K562 (cell line): ENCODE measurements around the gene CAMK2D. TPM values are rescaled to one million over a fixed set of nuclear protein-coding genes. Genes with fewer than 3 reads are reported as not detected.

Experiments used
- ATAC-seq: fragments of 200-7000 bp; cut with Tn5 transposase; 3 replicates; pipeline ENCODE4 v1.9.1; 2020; ENCODE audit warnings: moderate library complexity
- BruUV-seq: library from RNA; stranded (reverse); fragments of 400-500 nt; replicated peaks from 2 replicates; lab custom pipeline; 2021; lab: Mats Ljungman, UMichigan
- CTCF ChIA-PET: fragments of 300-600 bp; formaldehyde crosslinking; extraction: SDS; loops from one replicate; lab custom pipeline; 2021; ENCODE audit warnings: low intra/inter-chr PET ratio; lab: Yijun Ruan, JAX
- POLR2A ChIA-PET: fragments of 300-600, 350-650 bp; sonication (Branson Sonifier 250); formaldehyde crosslinking; extraction: SDS; loops from one replicate; lab custom pipeline; 2021; ENCODE audit warnings: antibody characterized with exemption, inconsistent platforms; lab: Yijun Ruan, JAX
- DNase-seq, 4 experiments: peaks; one replicate each; pipeline versions ENCODE4 v3.0.0 to v3.0.0-alpha.2; 2011 to 2018; ENCODE audit warnings: low spot score in 3 of 4, mixed read lengths in 3 of 4; ENCODE audit errors: extremely low read depth in 1 of 4
- FAIRE-seq: peaks from 2 replicates; lab custom pipeline; 2011; peaks lifted over from hg19 to GRCh38; lab: Jason Lieb, UNC
- H2AFZ ChIP-seq: 2 replicates; pipeline ENCODE4 v1.6.0; 2011; ENCODE audit warnings: low read depth, low read length, control low read depth, inconsistent platforms
- H3K27ac ChIP-seq: fragments of 200-600 bp; 3 replicates; pipeline ENCODE4 v1.8.0; 2011; ENCODE audit warnings: low read depth, mild to moderate bottlenecking, control low read depth, inconsistent platforms, low read length, moderate library complexity, mixed read lengths; ENCODE audit errors: extremely low read depth
- H3K27me3 ChIP-seq, 2 experiments: fragments of 300-600 bp in 1 of 2; 2 replicates in 1 of 2; 3 replicates in 1 of 2; pipeline versions ENCODE4 v1.6.0 to v1.8.0; 2011; ENCODE audit warnings: inconsistent platforms in 2 of 2, low read length in 2 of 2, mild to moderate bottlenecking in 1 of 2, mixed read lengths in 1 of 2, moderate library complexity in 1 of 2; ENCODE audit not compliant: control insufficient read depth in 2 of 2, insufficient read depth in 2 of 2
- H3K36me3 ChIP-seq: fragments of 300-600 bp; 3 replicates; pipeline ENCODE4 v1.8.0; 2011; ENCODE audit warnings: mild to moderate bottlenecking, low read length, inconsistent platforms; ENCODE audit not compliant: control insufficient read depth, insufficient read depth
- H3K4me1 ChIP-seq, 2 experiments: fragments of 200-600 bp in 1 of 2; replicated peaks in 1 of 2; 2 replicates in 1 of 2; 3 replicates in 1 of 2; pipeline versions ENCODE4 v1.5.1 to v1.8.0; 2011; ENCODE audit warnings: inconsistent platforms in 2 of 2, low read length in 2 of 2, mild to moderate bottlenecking in 1 of 2, mixed read lengths in 1 of 2, moderate library complexity in 1 of 2; ENCODE audit not compliant: control insufficient read depth in 2 of 2, insufficient read depth in 2 of 2
- H3K4me2 ChIP-seq: 2 replicates; pipeline ENCODE4 v1.6.1; 2011; ENCODE audit warnings: low read length, control low read depth, inconsistent platforms, mixed read lengths; ENCODE audit not compliant: insufficient read depth
- H3K4me3 ChIP-seq: fragments of 200-600 bp; sonication (generic), shearing (Covaris generic); 2 replicates; pipeline ENCODE4 v1.5.1; 2016; ENCODE audit warnings: control low read depth, inconsistent platforms
- H3K79me2 ChIP-seq: fragments of 200-600 bp; 3 replicates; pipeline ENCODE4 v1.8.0; 2011; ENCODE audit warnings: low read length, inconsistent platforms; ENCODE audit not compliant: control insufficient read depth, insufficient read depth
- H3K9ac ChIP-seq, 2 experiments: 2 replicates each; pipeline versions ENCODE4 v1.6.0 to v1.6.1; 2011; ENCODE audit warnings: low read depth in 2 of 2, low read length in 2 of 2, control low read depth in 1 of 2, inconsistent platforms in 1 of 2, mild to moderate bottlenecking in 1 of 2, mixed read lengths in 1 of 2; ENCODE audit not compliant: insufficient read depth in 1 of 2
- H3K9me1 ChIP-seq: one replicate; pipeline ENCODE4 v1.6.0; 2011; ENCODE audit warnings: inconsistent platforms, mild to moderate bottlenecking, low read length, moderate library complexity; ENCODE audit not compliant: control insufficient read depth, insufficient read depth
- H3K9me3 ChIP-seq: replicated peaks from 2 replicates; pipeline ENCODE4 v1.5.1; 2011; ENCODE audit warnings: low read depth, low read length, inconsistent platforms; ENCODE audit not compliant: control insufficient read depth, insufficient read depth
- H4K20me1 ChIP-seq: replicated peaks from 2 replicates; pipeline ENCODE4 v1.6.1; 2011; ENCODE audit warnings: low read length, inconsistent platforms, mixed read lengths; ENCODE audit not compliant: control insufficient read depth, insufficient read depth
- CBX1 ChIP-seq: sonication (generic); IDR thresholded peaks from 2 replicates; pipeline ENCODE4 v1.6.1; 2016; ENCODE audit warnings: antibody characterized with exemption, low read depth, mild to moderate bottlenecking
- CBX5 ChIP-seq: IDR thresholded peaks from 2 replicates; pipeline ENCODE4 v1.6.1; 2014; ENCODE audit warnings: low read depth, borderline replicate concordance
- CREBBP ChIP-seq: IDR thresholded peaks from one replicate; pipeline ENCODE4 v1.6.1; 2012; ENCODE audit warnings: low read depth, mild to moderate bottlenecking, control low read depth, inconsistent platforms, low read length
- ELF2 ChIP-seq: fragments of 250-450 bp; sonication (Bioruptor Pico); IDR thresholded peaks from 2 replicates; pipeline ENCODE4 v1.5.0; 2021; ENCODE audit warnings: mild to moderate bottlenecking
- ETV1 ChIP-seq: fragments of 450-650 bp; conservative IDR thresholded peaks from 2 replicates; pipeline ENCODE4 v1.6.1; 2016; ENCODE audit warnings: missing genetic modification characterization, control low read depth, low read depth, missing compliant biosample characterization
- HNRNPH1 ChIP-seq: fragments of 200-400 bp; formaldehyde crosslinking; optimal IDR thresholded peaks from 2 replicates; pipeline ENCODE3; 2017; ENCODE audit warnings: low read depth, mild to moderate bottlenecking, low read length, moderate library complexity
- JUN ChIP-seq, 2 experiments: sonication (generic) in 1 of 2; formaldehyde crosslinking in 1 of 2; IDR thresholded peaks; 2 replicates each; pipeline versions ENCODE4 v1.6.1 to v1.8.0; 2012 to 2022; ENCODE audit warnings: borderline replicate concordance in 2 of 2, mild to moderate bottlenecking in 2 of 2, improper control_type of control experiment in 1 of 2, low read depth in 1 of 2, low read length in 1 of 2, missing genetic modification reagents in 1 of 2
- L3MBTL2 ChIP-seq: fragments of 450-650 bp; IDR thresholded peaks from 2 replicates; pipeline ENCODE4 v1.6.1; 2016; ENCODE audit warnings: mild to moderate bottlenecking, moderate library complexity
- NCOA2 ChIP-seq, 2 experiments: fragments of 450-650 bp; IDR thresholded peaks; 2 replicates each; pipeline ENCODE4 v1.6.1; 2018; ENCODE audit warnings: mild to moderate bottlenecking in 2 of 2, moderate library complexity in 1 of 2; ENCODE audit not compliant: partially characterized antibody in 2 of 2
- PTBP1 ChIP-seq: fragments of 200-400 bp; formaldehyde crosslinking; IDR thresholded peaks from 2 replicates; pipeline ENCODE4 v1.6.1; 2017; ENCODE audit warnings: low read depth, low read length
- RBM15 ChIP-seq: fragments of 200-400 bp; formaldehyde crosslinking; IDR thresholded peaks from 2 replicates; pipeline ENCODE4 v1.6.1; 2018; ENCODE audit warnings: mild to moderate bottlenecking, low read length, moderate library complexity; ENCODE audit not compliant: insufficient read depth
- TFAM ChIP-seq: fragments of 250-450 bp; sonication (Bioruptor Pico); conservative IDR thresholded peaks from 2 replicates; pipeline ENCODE4 v1.5.0; 2021; ENCODE audit warnings: mild to moderate bottlenecking, moderate library complexity
- ZBED1 ChIP-seq: IDR thresholded peaks from 2 replicates; pipeline ENCODE4 v1.6.1; 2014
- ZNF174 ChIP-seq: fragments of 250-450 bp; sonication (Bioruptor Pico); IDR thresholded peaks from 2 replicates; pipeline ENCODE4 v1.4.0; 2020; ENCODE audit warnings: mild to moderate bottlenecking
- ZNF449 ChIP-seq: fragments of 250-450 bp; sonication (Bioruptor Pico); IDR thresholded peaks from 2 replicates; pipeline ENCODE4 v1.8.0; 2022; ENCODE audit warnings: moderate library complexity, mild to moderate bottlenecking, inconsistent platforms
- ZNF561 ChIP-seq: fragments of 450-650 bp; formaldehyde crosslinking; conservative IDR thresholded peaks from 2 replicates; pipeline ENCODE4 v1.4.0; 2020; ENCODE audit warnings: mild to moderate bottlenecking, moderate library complexity
- WGBS: fragments of 100-300 bp; shearing (Covaris generic); methylation state at CpG from one replicate; pipeline ENCODE4 v1.1.6; 2016; ENCODE audit warnings: low coverage, mixed read lengths; ENCODE audit not compliant: insufficient coverage; ENCODE audit errors: missing lambda C conversion rate; 5-methylcytosine and 5-hydroxymethylcytosine counted together
- in situ Hi-C: fragments of 300-500 bp; cut with MboI; formaldehyde crosslinking; loops from 4 replicates; pipeline ENCODE4 v1.15.0; 2018; ENCODE audit warnings: inconsistent platforms, mixed read lengths
- intact Hi-C: fragments of 100-400 bp; cut with micrococcal nuclease; formaldehyde crosslinking; loops from 2 replicates; pipeline ENCODE4 v1.14.2; 2022
- polyA plus RNA-seq, 8 experiments: library from polyadenylated mRNA; depleted of rRNA in 4 of 8; stranded (reverse) in 5 of 8; unstranded in 3 of 8; fragments of >200 nt; fragmentation: Nextera tagmentation in 2 of 8; fragmentation: Illumina TruSeq in 1 of 8; extraction: Ambion mirVana in 2 of 8; extraction: Trizol in 1 of 8; gene quantifications; 2 replicates each; pipeline versions ENCODE4 v1.2.1 to v1.2.3, GENCODE V29; 2011 to 2014; ENCODE audit warnings: inconsistent platforms in 1 of 8, missing spikeins in 1 of 8
- total RNA-seq, 7 experiments: library from RNA; depleted of rRNA in 6 of 7; stranded (reverse); fragments of >200 nt in 6 of 7; fragmentation: Illumina TruSeq in 2 of 7; extraction: Trizol in 2 of 7; gene quantifications; 2 replicates each; pipeline versions ENCODE4 v1.2.1 to v1.2.3, GENCODE V29; 2011 to 2021; ENCODE audit warnings: low replicate concordance in 1 of 7

Gene CAMK2D
- total and polyA plus RNA-seq, 9 of the 15 experiments (the other 6 are each of a cell fraction or from before 2014, with no cell fraction given): 0.01 to 0.33 (median 0.04) TPM; not detected in 2

DNA sequence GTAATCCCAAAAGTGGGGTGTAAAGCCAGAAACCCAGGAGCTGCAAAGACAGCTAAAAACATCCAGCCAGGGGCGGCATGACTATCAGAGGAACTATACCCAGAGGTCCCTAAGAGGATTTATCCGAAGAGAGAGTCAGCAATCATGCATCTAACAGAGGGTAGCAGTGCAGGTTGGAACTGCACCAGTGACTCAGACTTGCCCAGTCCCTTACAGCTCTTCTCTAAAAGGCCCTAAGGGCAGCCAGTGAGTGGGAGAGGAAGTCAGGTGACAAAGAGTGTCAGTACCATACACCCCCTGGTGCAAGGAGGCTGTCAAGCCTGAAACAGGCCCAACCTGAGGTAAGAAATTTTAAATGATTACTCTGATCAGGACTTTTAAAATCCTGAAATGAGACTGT lies 88.1 kb downstream of the CAMK2D start:
- CTCF ChIA-PET: no interaction called here
- intact Hi-C loops: no loop called here
- H3K9ac ChIP-seq: no peak overlapping the region
- no peak for FAIRE-seq
- 4% methylated on average over 2 of the region's 2 CpGs for WGBS
- no peak overlapping the region for H2AFZ ChIP-seq
- H4K20me1 ChIP-seq: no peaks in the 10 kb centered on the region
- no peaks in the 10 kb centered on the region for H3K4me1 ChIP-seq
- no peak for TF ChIP-seq RBM15
- no peak for TF ChIP-seq CBX1
- TF ChIP-seq HNRNPH1: no peak
- TF ChIP-seq ZBED1: no peak
- TF ChIP-seq, all 486 proteins: peak for 0
- in situ Hi-C loops: no loop called here
- no peak overlapping the region for H3K4me2 ChIP-seq
- peak; percentile 53; the same call in 2 of the 3 replicates for ATAC-seq
- DNase-seq: no peak
- no peaks in the 10 kb centered on the region for H3K36me3 ChIP-seq
- no peaks in the 10 kb centered on the region for H3K27me3 ChIP-seq
- H3K9me1 ChIP-seq: no peaks in the 10 kb centered on the region
- H3K27ac ChIP-seq: no peak overlapping the region
- no peak overlapping the region for H3K4me3 ChIP-seq
- POLR2A ChIA-PET: interaction anchor here (1.2 kb wide), 1 partner anchor 26 kb away, joined by 3 read pairs; no protein-coding TSS in a partner anchor
- BruUV-seq: no TSS peak
- no peaks in the 10 kb centered on the region for H3K79me2 ChIP-seq
- no peaks in the 10 kb centered on the region for H3K9me3 ChIP-seq

DNA sequence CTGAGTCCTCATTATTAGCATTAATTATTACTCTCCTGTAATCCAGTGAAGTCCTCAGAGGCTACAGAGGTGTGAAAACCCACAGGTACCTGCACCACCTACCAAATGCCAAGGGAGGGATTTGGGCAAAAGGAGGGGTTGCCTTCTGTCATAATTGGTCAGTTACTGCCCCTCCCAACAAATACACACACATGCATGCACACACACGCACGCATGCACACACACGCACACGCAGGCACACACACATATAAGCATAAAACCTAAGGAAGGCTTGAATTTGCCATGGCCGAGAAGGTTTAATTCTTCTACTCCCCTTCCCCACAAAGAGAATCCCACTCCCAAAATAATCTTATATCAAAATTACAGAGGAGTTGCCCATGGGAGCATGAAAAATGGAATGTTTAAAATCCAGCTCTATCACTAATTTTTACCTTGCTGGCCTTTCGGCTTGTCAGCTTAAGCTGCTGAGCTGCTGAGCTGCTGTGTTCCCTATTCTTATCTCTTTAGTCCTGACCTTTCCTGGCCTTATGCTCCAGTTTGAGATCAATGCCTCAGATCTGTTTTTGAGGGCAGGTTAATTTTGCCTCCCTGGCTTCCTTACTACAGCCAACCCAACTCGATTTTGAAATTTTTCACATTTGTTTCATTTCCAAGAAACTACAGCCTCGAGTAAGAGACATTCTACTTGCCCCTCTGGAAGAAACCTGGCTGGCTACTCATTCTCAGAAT lies 95.0 kb downstream of the CAMK2D start:
- Histone ChIP-seq H3K4me1 (no peaks in the 10 kb centered on the region), H3K9ac (no peak overlapping the region), H3K36me3 (no peaks in the 10 kb centered on the region), H3K9me3 (no peaks in the 10 kb centered on the region), H3K4me2 (no peak overlapping the region), H3K27ac (no peak overlapping the region), H4K20me1 (no peaks in the 10 kb centered on the region), H3K9me1 (no peaks in the 10 kb centered on the region), H2AFZ (no peak overlapping the region), H3K4me3 (no peak overlapping the region), H3K79me2 (no peaks in the 10 kb centered on the region), H3K27me3 (no peaks in the 10 kb centered on the region)
- in situ Hi-C loops (no loop called here), intact Hi-C loops (no loop called here)
- DNase-seq: no peak
- 6% methylated on average over 8 of the region's 8 CpGs for WGBS
- no TSS peak for BruUV-seq
- CTCF ChIA-PET: no interaction called here
- POLR2A ChIA-PET: no interaction called here
- ATAC-seq: no peak
- no peak for FAIRE-seq
- TF ChIP-seq JUN (IDR thresholded peaks at IDR 0.05; ENCODE audit: borderline replicate concordance, low read depth, low read length): no peak
- no peak for TF ChIP-seq JUN (CRISPR knock-in tag; IDR thresholded peaks at IDR 0.05; ENCODE audit: borderline replicate concordance)
- no peak for TF ChIP-seq ZNF561 (CRISPR knock-in tag)
- no peak for TF ChIP-seq CREBBP
- no peak for TF ChIP-seq ETV1 (tag)
- TF ChIP-seq ZNF174 (CRISPR knock-in tag): no peak
- no peak for TF ChIP-seq L3MBTL2
- no peak for TF ChIP-seq PTBP1
- TF ChIP-seq TFAM (CRISPR knock-in tag): no peak
- no peak for TF ChIP-seq NCOA2 (IDR thresholded peaks at IDR 0.05; ENCODE audit: partially characterized antibody in 2 of 2)
- TF ChIP-seq ELF2 (CRISPR knock-in tag): no peak
- TF ChIP-seq CBX5: no peak
- TF ChIP-seq ZNF449 (CRISPR knock-in tag): no peak
